Kidney (tissue), 14 donors: ENCODE measurements around the gene TMEM38A. TPM values are rescaled to one million over a fixed set of nuclear protein-coding genes. Genes with fewer than 3 reads are reported as not detected.
"Not testable (repeated sequence)": the region's sequence is repeated elsewhere in the genome, so short reads cannot be mapped to it uniquely, and the experiment has no call there.

Source experiments
- DNase-seq, 5 donors: peaks; one replicate each; pipeline ENCODE4 v3.0.0-alpha.2; 2013 to 2020
- FAIRE-seq: peaks from 2 replicates; lab custom pipeline; 2012; peaks lifted over from hg19 to GRCh38; lab: Jason Lieb, UNC
- H3K27ac ChIP-seq, 2 donors: one replicate each; pipeline ENCODE4 v1.7.0; 2013; ENCODE audit warnings: low read depth in 2 of 2, low read length in 2 of 2, inconsistent platforms in 1 of 2
- H3K27me3 ChIP-seq: one replicate; pipeline ENCODE4 v1.7.1; 2013; ENCODE audit warnings: low read length, inconsistent platforms; ENCODE audit not compliant: control insufficient read depth, insufficient read depth
- H3K36me3 ChIP-seq, 3 donors: one replicate each; pipeline versions ENCODE4 v1.7.0 to v1.7.1; 2013; ENCODE audit warnings: low read length in 3 of 3, control low read depth in 1 of 3, inconsistent platforms in 1 of 3; ENCODE audit not compliant: insufficient read depth in 3 of 3, control insufficient read depth in 2 of 3
- H3K4me1 ChIP-seq, 3 donors: one replicate each; pipeline versions ENCODE4 v1.7.0 to v1.7.1; 2013; ENCODE audit warnings: low read length in 3 of 3, inconsistent platforms in 1 of 3, low read depth in 1 of 3; ENCODE audit not compliant: control insufficient read depth in 2 of 3, insufficient read depth in 2 of 3
- H3K4me3 ChIP-seq, 3 donors: one replicate each; pipeline versions ENCODE4 v1.7.0 to v1.8.1; 2013; ENCODE audit warnings: low read length in 3 of 3, control low read depth in 1 of 3, inconsistent platforms in 1 of 3
- H3K9ac ChIP-seq, 3 donors: one replicate each; pipeline versions ENCODE4 v1.7.0 to v1.7.1; 2013; ENCODE audit warnings: low read length in 3 of 3, control low read depth in 1 of 3, inconsistent platforms in 1 of 3
- H3K9me3 ChIP-seq, 3 donors: one replicate each; pipeline versions ENCODE4 v1.7.0 to v1.7.1; 2013; ENCODE audit warnings: low read length in 3 of 3, control low read depth in 1 of 3, inconsistent platforms in 1 of 3; ENCODE audit not compliant: control insufficient read depth in 2 of 3, insufficient read depth in 1 of 3
- CTCF ChIP-seq: IDR thresholded peaks from 3 replicates; pipeline ENCODE4 v1.5.1; 2012; ENCODE audit warnings: mild to moderate bottlenecking, moderate library complexity, borderline replicate concordance; ENCODE audit not compliant: insufficient read depth; ENCODE audit errors: extremely low read depth
- intact Hi-C: fragments of 100-400 bp; cut with DNase I; formaldehyde crosslinking; loops from one replicate; pipeline ENCODE4 v1.11.1; 2022
- polyA plus RNA-seq: library from polyadenylated mRNA; stranded (reverse); fragments of 350-450 nt; fragmentation: Illumina TruSeq; extraction: RNeasy Lipid Tissue Mini Kit (QIAGEN cat#74804); gene quantifications from one replicate; pipeline ENCODE4 v1.2.3, GENCODE V29; 2014; ENCODE audit warnings: low read depth, low replicate concordance; ENCODE audit not compliant: insufficient read depth
- total RNA-seq: library from RNA; stranded (reverse); fragmentation: NEBNext Ultra II Directional; extraction: Animal tissue kit (Norgen Biotek cat#: 25700); gene quantifications from one replicate; pipeline ENCODE4 v1.2.1, GENCODE V29; 2021
- donor health status: control.
- donor health status: control.
- donor health status: control.
- donor health status: control.
- donor health status: control.
- donor health status: DM: yes; HTN: yes; CAD: no.
- donor health status: Normal renal cell carcinoma (clear cell type).

The TMEM38A gene
- total and polyA plus RNA-seq, 2 donors from 2014 or later = 5.8 to 10.7 TPM

DNA sequence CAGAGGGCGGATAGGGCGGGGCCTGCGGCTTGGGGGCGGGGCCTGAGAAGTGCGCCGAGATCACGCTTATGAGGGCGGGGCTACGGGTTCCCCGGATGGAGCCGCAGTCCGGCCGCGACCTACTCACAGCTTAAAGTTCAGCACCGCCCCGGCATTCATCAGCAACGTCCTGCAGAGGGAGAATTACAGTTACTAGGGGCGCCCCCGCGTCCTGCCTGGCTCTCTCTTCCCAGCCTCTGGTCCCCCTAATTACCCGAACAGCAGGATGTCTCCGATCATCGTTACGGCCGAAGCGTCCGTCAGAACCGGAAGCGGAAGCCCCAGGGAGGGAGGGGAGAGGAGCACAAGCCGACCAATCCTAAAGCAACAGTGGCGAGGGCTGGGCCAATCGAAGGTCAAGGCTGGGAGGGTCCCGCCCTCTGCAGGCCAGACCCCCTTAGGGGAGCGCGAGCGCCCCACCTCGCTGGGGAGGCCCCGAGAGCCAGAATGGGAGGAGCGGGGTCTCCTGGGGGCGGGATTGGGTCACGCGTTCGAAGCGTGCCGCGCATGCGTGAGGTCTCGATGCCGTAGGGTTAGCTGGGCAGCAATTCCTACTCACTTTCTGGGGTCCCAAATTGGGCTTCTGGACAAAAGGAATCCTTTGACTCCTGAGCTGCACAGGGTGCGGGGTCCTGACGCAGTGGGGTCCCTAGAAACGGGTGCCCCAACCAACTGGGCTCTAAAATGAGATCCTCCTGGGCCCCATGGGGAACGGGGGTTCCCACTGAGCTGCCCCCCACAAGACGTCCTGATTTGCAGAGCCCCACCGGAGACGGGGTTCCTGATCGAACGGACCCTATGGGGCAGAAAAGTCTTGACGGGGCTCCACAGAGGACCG, 869 bp upstream of the TMEM38A start, which contains the start of gene SMIM7:
SMIM7 (minus strand) TSS at position 313 of the 877 bp plus-strand sequence; CDS start at position 279, 34 bp downstream.
- no peak for TF ChIP-seq CTCF
- H3K27ac ChIP-seq = peak within 1 kb of the TSS; percentile 93 to 96
- H3K27me3 ChIP-seq = no peaks in the 10 kb centered on the region
- H3K4me1 ChIP-seq = peaks cover 0 to 19% (median 5%) of the 10 kb centered on the region in 3 donors
- peaks cover 5 to 19% (median 16%) of the 10 kb centered on the region in 3 donors for H3K36me3 ChIP-seq
- FAIRE-seq (peak; percentile 66), DNase-seq (peak; percentile 99 to 100 (median 99))
- intact Hi-C loops = no loop called here
- peak within 1 kb of the TSS; percentile 91 to 96 (median 92) for H3K4me3 ChIP-seq
- peak within 1 kb of the TSS; percentile 79 to 89 (median 83) for H3K9ac ChIP-seq
- H3K9me3 ChIP-seq = no peaks in the 10 kb centered on the region

- H3K4me1 ChIP-seq = peaks cover 0 to 19% (median 5%) of the 10 kb centered on the region in 3 donors
- no peaks in the 10 kb centered on the region for H3K9me3 ChIP-seq
- H3K27ac ChIP-seq = peak overlapping the region in 1 of 2 donors; percentile 37
- TF ChIP-seq CTCF = no peak
- intact Hi-C loops = no loop called here
- H3K27me3 ChIP-seq = no peaks in the 10 kb centered on the region
- no peak for FAIRE-seq
- H3K4me3 ChIP-seq = peak overlapping the region; percentile 33 to 63 (median 61)
- peak; percentile 32 to 84 (median 43) for DNase-seq
- peaks cover 5 to 14% (median 13%) of the 10 kb centered on the region in 3 donors for H3K36me3 ChIP-seq
- H3K9ac ChIP-seq = peak overlapping the region in 2 of 3 donors; percentile 22 to 65
Measured at GRCh38 chr19:16661480-16662034, 618 bp downstream of the TMEM38A start.

DNA sequence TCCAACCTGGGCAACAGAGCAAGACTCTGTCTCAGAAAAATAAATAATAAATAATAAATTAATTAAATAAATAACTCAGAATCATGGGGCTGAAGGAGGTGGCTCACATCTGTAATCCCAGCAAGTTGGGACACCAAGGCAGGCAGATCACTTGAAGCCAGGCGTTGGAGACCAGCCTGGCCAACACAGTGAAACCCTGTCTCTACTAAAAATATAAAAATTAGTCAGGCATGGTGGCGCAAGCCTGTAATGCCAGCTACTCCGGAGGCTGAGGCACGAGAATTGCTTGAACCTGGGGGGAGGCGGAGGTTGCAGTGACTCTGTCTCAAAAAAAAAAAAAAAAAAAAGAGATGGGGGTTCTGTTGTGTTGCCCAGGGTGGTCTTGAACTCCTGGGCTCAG, 7.2 kb downstream of the TMEM38A start:
- Histone ChIP-seq H3K9me3 (no peaks in the 10 kb centered on the region), H3K27me3 (no peaks in the 10 kb centered on the region), H3K9ac (no peak overlapping the region), H3K4me1 (no peaks in the 10 kb centered on the region), H3K4me3 (no peak overlapping the region), H3K36me3 (no peaks in the 10 kb centered on the region), H3K27ac (no peak overlapping the region)
- TF ChIP-seq CTCF = no peak
- intact Hi-C loops = no loop called here
- FAIRE-seq (no peak), DNase-seq (no peak)

DNA sequence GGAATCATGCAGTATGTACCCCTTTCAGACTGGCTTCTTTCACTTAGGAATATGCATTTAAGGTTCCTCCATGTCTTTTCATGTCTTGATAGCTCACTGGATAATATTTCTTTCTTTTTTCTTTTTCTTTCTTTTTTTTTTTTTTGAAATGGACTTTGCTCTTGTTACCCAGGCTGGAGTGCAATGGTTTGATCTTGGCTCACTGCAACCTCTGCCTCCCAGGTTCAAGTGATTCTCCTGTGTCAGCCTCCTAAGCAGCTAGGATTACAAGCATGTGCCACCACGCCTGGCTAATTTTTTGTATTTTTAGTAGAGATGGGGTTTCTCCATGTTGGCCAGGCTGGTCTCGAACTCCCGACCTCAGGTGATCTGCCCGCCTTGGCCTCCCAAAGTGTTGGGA, 7.8 kb downstream of the TMEM38A start:
- H3K9me3 ChIP-seq, FAIRE-seq, H3K9ac ChIP-seq, H3K4me1 ChIP-seq, H3K4me3 ChIP-seq, H3K27ac ChIP-seq, H3K27me3 ChIP-seq, DNase-seq, H3K36me3 ChIP-seq, intact Hi-C loops: not testable (repeated sequence)
